ENCODE measurements around the gene CLTB.

DNA sequence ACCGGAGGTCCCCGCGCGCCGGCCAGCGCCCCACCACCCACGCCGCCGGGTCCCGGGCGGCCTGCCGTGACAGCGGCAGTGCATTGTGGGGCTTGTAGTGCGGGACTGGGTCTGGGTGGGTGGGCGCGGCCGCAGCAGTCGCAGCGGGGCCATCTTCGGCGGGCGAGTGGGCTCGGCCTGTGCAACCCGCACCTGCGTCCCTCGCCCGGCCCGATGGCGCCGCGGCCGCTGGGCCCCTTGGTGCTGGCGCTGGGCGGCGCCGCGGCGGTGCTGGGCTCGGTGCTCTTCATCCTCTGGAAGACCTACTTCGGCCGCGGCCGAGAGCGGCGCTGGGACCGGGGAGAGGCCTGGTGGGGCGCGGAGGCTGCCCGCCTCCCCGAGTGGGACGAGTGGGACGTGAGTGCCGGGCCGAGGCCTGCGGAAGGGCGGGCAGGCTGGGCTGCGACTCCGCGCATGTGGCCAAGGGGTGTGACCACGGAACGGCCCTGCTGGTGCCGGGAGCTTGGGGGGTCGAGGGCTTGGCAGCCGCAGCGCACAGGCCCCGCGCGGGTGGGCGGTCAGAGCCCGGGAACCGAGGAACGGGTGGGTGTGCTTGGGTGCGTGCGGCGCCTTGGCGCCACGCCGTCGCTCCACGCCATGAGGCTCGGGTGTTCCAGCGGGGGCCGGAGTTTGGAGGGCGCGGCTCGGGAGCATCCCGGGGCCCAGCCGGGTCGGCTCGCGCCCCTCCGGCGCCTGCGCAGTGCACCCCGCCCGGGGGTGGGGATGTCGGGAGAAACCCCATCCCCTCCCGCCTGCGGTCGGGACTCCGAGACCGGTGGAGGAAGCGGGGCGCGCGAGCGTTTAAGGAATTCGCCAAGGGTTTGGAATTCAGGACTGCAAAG, 50.7 kb downstream of the CLTB start, which contains the start of gene ARL10:
- TF ChIP-seq EZH2 (IDR thresholded peaks at IDR 0.05; ENCODE audit: borderline replicate concordance, insufficient read depth, low read depth, low read length, poor library complexity, severe bottlenecking) = no peak
- TF ChIP-seq, protein P1, sequence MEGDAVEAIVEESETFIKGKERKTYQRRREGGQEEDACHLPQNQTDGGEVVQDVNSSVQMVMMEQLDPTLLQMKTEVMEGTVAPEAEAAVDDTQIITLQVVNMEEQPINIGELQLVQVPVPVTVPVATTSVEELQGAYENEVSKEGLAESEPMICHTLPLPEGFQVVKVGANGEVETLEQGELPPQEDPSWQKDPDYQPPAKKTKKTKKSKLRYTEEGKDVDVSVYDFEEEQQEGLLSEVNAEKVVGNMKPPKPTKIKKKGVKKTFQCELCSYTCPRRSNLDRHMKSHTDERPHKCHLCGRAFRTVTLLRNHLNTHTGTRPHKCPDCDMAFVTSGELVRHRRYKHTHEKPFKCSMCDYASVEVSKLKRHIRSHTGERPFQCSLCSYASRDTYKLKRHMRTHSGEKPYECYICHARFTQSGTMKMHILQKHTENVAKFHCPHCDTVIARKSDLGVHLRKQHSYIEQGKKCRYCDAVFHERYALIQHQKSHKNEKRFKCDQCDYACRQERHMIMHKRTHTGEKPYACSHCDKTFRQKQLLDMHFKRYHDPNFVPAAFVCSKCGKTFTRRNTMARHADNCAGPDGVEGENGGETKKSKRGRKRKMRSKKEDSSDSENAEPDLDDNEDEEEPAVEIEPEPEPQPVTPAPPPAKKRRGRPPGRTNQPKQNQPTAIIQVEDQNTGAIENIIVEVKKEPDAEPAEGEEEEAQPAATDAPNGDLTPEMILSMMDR (IDR thresholded peaks at IDR 0.05) = no peak

Data from B cell (primary cell).